SU-DHL-6 (cell line): ENCODE results near the gene ZNF385A.

Source experiments
- EZH2phosphoT487 ChIP-seq: fragments of 200-600 bp; sonication (generic), shearing (Covaris generic); conservative IDR thresholded peaks from 2 replicates; pipeline ENCODE4 v1.6.1; 2018; ENCODE audit warnings: mild to moderate bottlenecking, antibody characterized with exemption, low read length, moderate library complexity, mixed read lengths
- TF ChIP-seq, protein P1 (sequence below): fragments of 200-600 bp; sonication (generic); IDR thresholded peaks from one replicate; pipeline ENCODE4 v1.5.1; 2017; ENCODE audit warnings: antibody characterized with exemption, mild to moderate bottlenecking, low read length, moderate library complexity; ENCODE audit not compliant: insufficient read depth, poor library complexity, severe bottlenecking

DNA sequence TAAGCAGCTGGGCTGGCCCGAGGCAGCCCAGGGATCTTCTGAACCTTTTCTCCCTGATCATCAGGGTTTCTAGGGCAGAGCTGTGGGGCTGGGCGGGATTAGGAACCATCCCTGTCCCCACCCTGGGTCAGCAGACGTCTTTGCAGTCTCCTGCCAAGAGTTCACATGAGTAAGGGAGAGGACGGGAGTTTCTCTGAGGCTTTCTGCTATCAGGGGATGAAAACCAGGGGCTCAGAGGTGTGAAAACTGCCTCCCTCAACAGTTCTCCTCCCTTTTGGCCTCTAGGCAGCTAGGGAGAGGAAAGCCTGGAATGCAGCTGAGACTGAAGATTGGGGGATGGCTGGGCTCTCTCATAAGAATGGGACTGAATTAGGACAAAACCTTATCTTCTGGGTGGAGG is 7.9 kb downstream of the ZNF385A start:
- TF ChIP-seq, protein P1, sequence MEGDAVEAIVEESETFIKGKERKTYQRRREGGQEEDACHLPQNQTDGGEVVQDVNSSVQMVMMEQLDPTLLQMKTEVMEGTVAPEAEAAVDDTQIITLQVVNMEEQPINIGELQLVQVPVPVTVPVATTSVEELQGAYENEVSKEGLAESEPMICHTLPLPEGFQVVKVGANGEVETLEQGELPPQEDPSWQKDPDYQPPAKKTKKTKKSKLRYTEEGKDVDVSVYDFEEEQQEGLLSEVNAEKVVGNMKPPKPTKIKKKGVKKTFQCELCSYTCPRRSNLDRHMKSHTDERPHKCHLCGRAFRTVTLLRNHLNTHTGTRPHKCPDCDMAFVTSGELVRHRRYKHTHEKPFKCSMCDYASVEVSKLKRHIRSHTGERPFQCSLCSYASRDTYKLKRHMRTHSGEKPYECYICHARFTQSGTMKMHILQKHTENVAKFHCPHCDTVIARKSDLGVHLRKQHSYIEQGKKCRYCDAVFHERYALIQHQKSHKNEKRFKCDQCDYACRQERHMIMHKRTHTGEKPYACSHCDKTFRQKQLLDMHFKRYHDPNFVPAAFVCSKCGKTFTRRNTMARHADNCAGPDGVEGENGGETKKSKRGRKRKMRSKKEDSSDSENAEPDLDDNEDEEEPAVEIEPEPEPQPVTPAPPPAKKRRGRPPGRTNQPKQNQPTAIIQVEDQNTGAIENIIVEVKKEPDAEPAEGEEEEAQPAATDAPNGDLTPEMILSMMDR: no peak
- TF ChIP-seq EZH2phosphoT487: no peak
